IMR-90 (cell line): ENCODE results near the gene PATL2. TPM values are rescaled to one million over a fixed set of nuclear protein-coding genes. Genes with fewer than 3 reads are reported as not detected.

Experiments used
- CTCF ChIP-seq: conservative IDR thresholded peaks from 2 replicates; pipeline ENCODE4 v1.5.1; 2012; ENCODE audit warnings: mild to moderate bottlenecking, low read depth, low read length, improper control_type of control experiment
- polyA plus RNA-seq, 3 experiments: library from polyadenylated mRNA; depleted of rRNA; stranded (reverse); fragments of >200 nt; gene quantifications; 2 replicates each; pipeline ENCODE4 v1.2.3, GENCODE V29; 2012; ENCODE audit warnings: low replicate concordance in 1 of 3
- total RNA-seq: library from RNA; depleted of rRNA; stranded (reverse); fragments of >200 nt; gene quantifications from 2 replicates; pipeline ENCODE4 v1.2.3, GENCODE V29; 2012

Gene PATL2
- total and polyA plus RNA-seq, 2 of the 4 experiments (the other 2 are of a cell fraction), result 0.10 TPM; not detected in 1

DNA sequence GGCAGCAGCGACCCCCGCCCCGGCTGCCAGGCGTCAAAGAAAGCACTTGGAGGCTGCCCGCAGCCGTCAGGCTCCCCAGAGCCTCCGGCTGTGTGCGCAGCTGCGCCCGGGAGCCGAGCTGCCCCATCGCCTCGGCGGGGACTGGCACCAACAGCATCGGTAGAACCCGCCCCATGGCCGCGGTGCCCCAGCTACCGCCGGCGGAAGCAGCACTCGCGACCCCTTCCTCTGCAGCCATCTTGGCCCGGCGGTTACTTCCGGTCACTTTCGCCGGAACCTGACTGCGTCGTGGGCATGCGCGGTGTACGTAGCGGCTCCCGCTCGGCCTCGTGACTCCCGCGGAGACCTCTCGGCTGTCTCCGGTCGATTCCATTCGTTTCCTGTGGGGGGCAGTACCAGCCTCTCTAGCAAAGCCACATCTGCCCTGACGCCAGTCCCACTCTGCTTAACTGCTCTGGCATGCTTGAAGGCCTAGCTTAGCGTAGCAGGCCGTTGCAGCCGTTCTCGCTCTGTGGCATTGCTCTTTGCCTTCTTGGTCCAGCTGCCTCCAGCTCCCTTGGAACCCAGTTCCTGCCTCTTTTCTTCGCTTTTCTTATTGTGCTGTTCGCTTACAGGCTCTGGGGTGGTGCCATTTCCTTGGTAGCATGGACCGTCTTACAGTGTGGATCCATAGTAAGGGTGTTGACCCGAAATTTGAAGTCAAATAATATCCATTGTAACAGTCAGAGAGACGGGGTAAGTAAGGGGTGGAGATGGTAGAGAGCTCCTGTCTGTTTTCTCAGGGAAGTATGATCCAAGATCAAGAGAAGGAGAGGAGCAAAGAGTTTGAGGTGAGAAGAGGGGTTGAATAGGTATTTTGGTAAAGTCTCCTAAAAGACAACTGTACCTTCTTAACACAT lies 47.5 kb downstream of the PATL2 start, which contains the start of gene SPG11 (continued):
- peak; percentile 98 for TF ChIP-seq CTCF
